ENCODE results near the gene KLK10.

DNA sequence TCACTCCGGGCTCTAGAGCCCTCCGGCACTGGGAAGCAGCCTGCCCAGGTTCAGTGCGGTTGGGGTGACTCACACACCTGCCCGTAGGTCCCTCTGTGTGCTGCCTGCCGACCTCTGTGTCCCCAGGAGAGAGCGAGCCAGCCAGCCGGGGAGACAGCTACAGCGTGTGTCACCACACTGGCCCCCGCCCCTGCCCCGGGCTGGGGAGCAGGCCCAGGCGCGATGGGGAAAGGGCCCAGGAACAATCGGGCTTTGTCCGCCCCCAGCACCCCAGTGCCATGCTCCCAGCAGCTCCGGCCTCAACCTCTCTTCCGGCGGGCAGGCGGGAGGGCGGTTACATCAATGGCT is 50.1 kb downstream of the KLK10 start, which contains the start of gene KLK6:
- no peak for TF ChIP-seq POLR2A (IDR thresholded peaks at IDR 0.05)
- TF ChIP-seq, protein P1, sequence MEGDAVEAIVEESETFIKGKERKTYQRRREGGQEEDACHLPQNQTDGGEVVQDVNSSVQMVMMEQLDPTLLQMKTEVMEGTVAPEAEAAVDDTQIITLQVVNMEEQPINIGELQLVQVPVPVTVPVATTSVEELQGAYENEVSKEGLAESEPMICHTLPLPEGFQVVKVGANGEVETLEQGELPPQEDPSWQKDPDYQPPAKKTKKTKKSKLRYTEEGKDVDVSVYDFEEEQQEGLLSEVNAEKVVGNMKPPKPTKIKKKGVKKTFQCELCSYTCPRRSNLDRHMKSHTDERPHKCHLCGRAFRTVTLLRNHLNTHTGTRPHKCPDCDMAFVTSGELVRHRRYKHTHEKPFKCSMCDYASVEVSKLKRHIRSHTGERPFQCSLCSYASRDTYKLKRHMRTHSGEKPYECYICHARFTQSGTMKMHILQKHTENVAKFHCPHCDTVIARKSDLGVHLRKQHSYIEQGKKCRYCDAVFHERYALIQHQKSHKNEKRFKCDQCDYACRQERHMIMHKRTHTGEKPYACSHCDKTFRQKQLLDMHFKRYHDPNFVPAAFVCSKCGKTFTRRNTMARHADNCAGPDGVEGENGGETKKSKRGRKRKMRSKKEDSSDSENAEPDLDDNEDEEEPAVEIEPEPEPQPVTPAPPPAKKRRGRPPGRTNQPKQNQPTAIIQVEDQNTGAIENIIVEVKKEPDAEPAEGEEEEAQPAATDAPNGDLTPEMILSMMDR (IDR thresholded peaks at IDR 0.05 in 8 of 11, conservative IDR thresholded peaks at IDR 0.05 in 3 of 11) = no peak
- no peak for TF ChIP-seq POLR2AphosphoS5 (IDR thresholded peaks at IDR 0.05)

Measured in spleen (tissue), 7 donors.